ENCODE results near the gene MNDA. TPM values are rescaled to one million over a fixed set of nuclear protein-coding genes. Genes with fewer than 3 reads are reported as not detected.
A peak's percentile ranks its signal among the peaks of the same experiment; 100 is the strongest.

MNDA gene
- total and polyA plus RNA-seq, 10 of the 15 experiments (the other 5 are each of a cell fraction or from before 2014, with no cell fraction given) = 20.1 to 91.8 (median 38.0) TPM

DNA sequence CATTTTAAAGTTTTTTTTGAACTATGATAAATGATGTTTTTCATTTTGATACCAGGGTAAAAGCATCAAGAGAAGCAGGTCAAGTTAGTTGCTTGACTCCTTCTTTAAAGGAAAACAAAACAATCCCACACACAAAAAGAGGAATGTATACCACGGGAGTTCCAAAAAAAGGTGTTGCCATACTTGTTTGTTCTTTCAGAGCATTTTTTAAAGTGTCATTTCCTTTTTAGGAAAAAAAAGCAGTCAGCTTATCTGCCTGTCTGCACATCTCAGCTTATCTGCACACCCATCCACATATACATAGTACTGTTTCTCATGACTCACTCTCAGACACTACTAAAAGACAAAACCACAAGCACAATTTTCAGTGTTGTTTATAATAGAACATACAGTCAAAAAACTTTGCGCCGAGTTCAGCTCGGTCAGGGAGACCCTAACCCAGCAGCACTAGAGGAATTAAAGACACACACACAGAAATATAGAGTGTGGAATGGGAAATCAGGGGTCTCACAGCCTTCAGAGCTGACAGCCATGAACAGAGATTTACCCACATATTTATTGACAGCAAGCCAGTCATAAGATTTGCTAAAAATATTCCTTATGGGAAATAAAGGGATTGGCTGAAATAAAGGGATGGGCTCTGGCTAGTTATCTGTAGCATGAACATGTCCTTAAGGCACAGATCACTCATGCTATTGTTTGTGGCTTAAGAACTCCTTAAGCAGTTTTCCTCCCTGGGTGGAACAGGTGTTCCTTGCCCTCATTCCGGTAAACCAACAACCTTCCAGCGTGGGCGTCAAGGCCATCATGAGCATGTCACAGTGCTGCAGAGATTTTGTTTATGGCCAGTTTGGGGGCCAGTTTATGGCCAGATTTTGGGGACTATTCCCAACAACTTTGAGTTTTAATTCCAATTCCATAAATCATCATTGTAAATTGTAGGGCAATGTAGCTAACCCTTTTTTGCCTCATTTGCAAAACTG is 11.4 kb upstream of the MNDA start:
- Histone ChIP-seq H3K9me3 (replicated peaks; ENCODE audit: control insufficient read depth, insufficient read depth, low read length) (peaks cover 2% of the 10 kb centered on the region; the same call in 2 of the 3 replicates), H3K36me3 (ENCODE audit: control insufficient read depth in 2 of 2, insufficient read depth in 2 of 2, low read length in 1 of 2) (no peaks in the 10 kb centered on the region), H3K27me3 (replicated peaks in 1 of 2; ENCODE audit: control insufficient read depth in 2 of 2, insufficient read depth in 2 of 2, low read length in 1 of 2) (no peaks in the 10 kb centered on the region), H3K79me2 (ENCODE audit: control insufficient read depth, insufficient read depth, low read length) (no peaks in the 10 kb centered on the region), H3K4me1 (ENCODE audit: control insufficient read depth, insufficient read depth, low read length) (peaks cover 7% of the 10 kb centered on the region; the same call in 1 of the 2 replicates), H3K9ac (ENCODE audit: control insufficient read depth, insufficient read depth, low read length) (no peak overlapping the region), H3K27ac (ENCODE audit: control insufficient read depth, insufficient read depth) (no peak overlapping the region), H4K20me1 (ENCODE audit: control insufficient read depth, insufficient read depth) (no peaks in the 10 kb centered on the region), H2AFZ (ENCODE audit: control insufficient read depth, low read depth, low read length) (peak overlapping the region; percentile 53; the same call in 1 of the 2 replicates), H3K4me3 (no peak overlapping the region), H3K4me2 (ENCODE audit: control insufficient read depth, insufficient read depth) (peak overlapping the region; percentile 13; the same call in 1 of the 2 replicates)
- intact Hi-C loops (cut with micrococcal nuclease; ENCODE audit: unreplicated experiment) (no loop called here), in situ Hi-C loops (cut with MboI) (no loop called here)
- FAIRE-seq (no peak), DNase-seq (ENCODE audit: low read depth, low spot score) (peak; percentile 35), ATAC-seq (peak; percentile 90)
- WGBS (ENCODE audit: insufficient coverage, insufficient replicate concordance, low lambda C conversion rate, missing lambda C conversion rate) = 64% methylated on average over 7 of the region's 7 CpGs
- CTCF ChIA-PET = interaction anchor here (1.0 to 1.3 kb wide), 4 partner anchors 11 to 178 kb away, joined by 3 read pairs; no protein-coding TSS in a partner anchor
- POLR2A ChIA-PET = interaction anchor here (1.0 kb wide), 1 partner anchor 10 kb away, joined by 4 read pairs; no protein-coding TSS in a partner anchor
- TF ChIP-seq CBX5 (IDR thresholded peaks at IDR 0.05; ENCODE audit: low read depth) (no peak), SRF (IDR thresholded peaks at IDR 0.05; ENCODE audit: low read depth in 2 of 2, low read length in 2 of 2) (peak in 1 of 2 experiments; percentile 66; a peak in 1 of 4 replicates), RUNX3 (IDR thresholded peaks at IDR 0.05; ENCODE audit: low read length) (peak; percentile 59), EED (IDR thresholded peaks at IDR 0.05; ENCODE audit: low read depth) (no peak), POLR2AphosphoS2 (IDR thresholded peaks at IDR 0.05; ENCODE audit: low read depth, low read length) (no peak), ATF7 (IDR thresholded peaks at IDR 0.05; ENCODE audit: low read depth) (peak; percentile 14; the same call in 1 of the 2 replicates), MXI1 (IDR thresholded peaks at IDR 0.05; ENCODE audit: low read depth, low read length) (no peak), GABPA (IDR thresholded peaks at IDR 0.05; ENCODE audit: low read depth) (no peak)
- TF ChIP-seq, protein P1, sequence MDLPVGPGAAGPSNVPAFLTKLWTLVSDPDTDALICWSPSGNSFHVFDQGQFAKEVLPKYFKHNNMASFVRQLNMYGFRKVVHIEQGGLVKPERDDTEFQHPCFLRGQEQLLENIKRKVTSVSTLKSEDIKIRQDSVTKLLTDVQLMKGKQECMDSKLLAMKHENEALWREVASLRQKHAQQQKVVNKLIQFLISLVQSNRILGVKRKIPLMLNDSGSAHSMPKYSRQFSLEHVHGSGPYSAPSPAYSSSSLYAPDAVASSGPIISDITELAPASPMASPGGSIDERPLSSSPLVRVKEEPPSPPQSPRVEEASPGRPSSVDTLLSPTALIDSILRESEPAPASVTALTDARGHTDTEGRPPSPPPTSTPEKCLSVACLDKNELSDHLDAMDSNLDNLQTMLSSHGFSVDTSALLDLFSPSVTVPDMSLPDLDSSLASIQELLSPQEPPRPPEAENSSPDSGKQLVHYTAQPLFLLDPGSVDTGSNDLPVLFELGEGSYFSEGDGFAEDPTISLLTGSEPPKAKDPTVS (IDR thresholded peaks at IDR 0.05; ENCODE audit: low read depth, low read length) = no peak
- TF ChIP-seq, protein P2, sequence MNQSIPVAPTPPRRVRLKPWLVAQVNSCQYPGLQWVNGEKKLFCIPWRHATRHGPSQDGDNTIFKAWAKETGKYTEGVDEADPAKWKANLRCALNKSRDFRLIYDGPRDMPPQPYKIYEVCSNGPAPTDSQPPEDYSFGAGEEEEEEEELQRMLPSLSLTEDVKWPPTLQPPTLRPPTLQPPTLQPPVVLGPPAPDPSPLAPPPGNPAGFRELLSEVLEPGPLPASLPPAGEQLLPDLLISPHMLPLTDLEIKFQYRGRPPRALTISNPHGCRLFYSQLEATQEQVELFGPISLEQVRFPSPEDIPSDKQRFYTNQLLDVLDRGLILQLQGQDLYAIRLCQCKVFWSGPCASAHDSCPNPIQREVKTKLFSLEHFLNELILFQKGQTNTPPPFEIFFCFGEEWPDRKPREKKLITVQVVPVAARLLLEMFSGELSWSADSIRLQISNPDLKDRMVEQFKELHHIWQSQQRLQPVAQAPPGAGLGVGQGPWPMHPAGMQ (IDR thresholded peaks at IDR 0.05; ENCODE audit: borderline replicate concordance) = no peak
- SMC1A ChIA-PET (ENCODE audit: uncharacterized antibody, unreplicated experiment) = interaction anchor here (0.7 to 3.5 kb wide), 6 partner anchors 11 to 181 kb away, joined by 3 to 31 read pairs (median 4); partner anchors contain the start of gene MNDA
- BruUV-seq (replicated peaks) = no TSS peak
- RAD21 ChIA-PET (ENCODE audit: unreplicated experiment) = interaction anchor here (0.9 to 2.2 kb wide), 4 partner anchors 12 to 256 kb away, joined by 3 to 18 read pairs (median 4); partner anchors contain the start of genes AIM2 and MNDA
